ENCODE results near the gene SH3GLB1. TPM values are rescaled to one million over a fixed set of nuclear protein-coding genes. Genes with fewer than 3 reads are reported as not detected.

Gene SH3GLB1
- total and polyA plus RNA-seq, 9 of the 15 experiments (the other 6 are each of a cell fraction or from before 2014, with no cell fraction given) = 8.6 to 34.2 (median 24.2) TPM

DNA sequence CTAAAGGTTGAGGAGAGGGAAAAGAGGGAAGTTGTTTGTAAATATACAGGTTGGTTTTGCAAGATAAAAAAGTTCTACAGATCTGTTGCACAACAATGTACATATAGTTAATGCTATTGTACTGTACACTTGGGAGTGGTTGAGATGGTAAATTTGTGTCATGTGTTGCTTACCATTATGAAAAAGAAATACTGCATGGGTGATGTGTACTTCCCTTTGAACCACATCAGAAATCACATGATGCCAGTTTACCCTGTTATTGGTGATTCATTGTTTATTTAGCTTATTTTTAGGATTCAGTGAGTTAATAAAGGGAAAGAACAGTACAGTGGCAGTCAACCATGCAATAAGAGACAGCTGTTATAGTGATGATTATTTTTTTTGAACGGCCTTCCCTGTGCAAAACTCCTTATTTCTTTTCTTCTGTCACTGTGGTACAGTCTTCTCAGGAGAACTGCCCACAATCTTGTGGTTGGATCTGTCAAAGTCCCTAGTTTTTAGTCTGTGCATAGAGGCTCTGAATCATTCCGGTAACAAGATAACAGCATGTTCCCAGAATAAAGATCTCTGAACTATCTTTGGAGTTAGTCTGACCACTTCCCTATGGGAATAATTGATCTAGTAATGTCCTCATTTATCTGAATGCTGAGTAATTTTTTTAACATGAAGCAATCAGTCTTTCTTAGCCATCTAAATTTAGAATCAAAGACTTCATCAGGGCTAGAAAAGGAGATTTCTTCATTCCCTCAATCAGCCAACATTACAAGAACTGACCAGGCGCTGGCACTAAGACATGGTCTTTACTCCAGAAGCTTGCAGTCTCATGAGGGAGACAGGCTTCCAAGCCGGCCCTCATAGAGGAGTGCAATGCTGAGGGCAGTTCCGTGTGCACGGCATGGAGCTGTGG, 84.2 kb downstream of the SH3GLB1 start (continued):
- TF ChIP-seq KDM4B (IDR thresholded peaks at IDR 0.05; ENCODE audit: borderline replicate concordance in 2 of 2, low read depth in 1 of 2) = no peak
- no peak for TF ChIP-seq HMGN3 (IDR thresholded peaks at IDR 0.05; ENCODE audit: borderline replicate concordance, extremely low read depth, insufficient read length, low read depth, low read length)
- TF ChIP-seq, protein P1, sequence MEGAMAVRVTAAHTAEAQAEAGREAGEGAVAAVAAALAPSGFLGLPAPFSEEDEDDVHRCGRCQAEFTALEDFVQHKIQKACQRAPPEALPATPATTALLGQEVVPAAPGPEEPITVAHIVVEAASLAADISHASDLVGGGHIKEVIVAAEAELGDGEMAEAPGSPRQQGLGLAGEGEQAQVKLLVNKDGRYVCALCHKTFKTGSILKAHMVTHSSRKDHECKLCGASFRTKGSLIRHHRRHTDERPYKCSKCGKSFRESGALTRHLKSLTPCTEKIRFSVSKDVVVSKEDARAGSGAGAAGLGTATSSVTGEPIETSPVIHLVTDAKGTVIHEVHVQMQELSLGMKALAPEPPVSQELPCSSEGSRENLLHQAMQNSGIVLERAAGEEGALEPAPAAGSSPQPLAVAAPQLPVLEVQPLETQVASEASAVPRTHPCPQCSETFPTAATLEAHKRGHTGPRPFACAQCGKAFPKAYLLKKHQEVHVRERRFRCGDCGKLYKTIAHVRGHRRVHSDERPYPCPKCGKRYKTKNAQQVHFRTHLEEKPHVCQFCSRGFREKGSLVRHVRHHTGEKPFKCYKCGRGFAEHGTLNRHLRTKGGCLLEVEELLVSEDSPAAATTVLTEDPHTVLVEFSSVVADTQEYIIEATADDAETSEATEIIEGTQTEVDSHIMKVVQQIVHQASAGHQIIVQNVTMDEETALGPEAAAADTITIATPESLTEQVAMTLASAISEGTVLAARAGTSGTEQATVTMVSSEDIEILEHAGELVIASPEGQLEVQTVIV (CRISPR knock-in tag; IDR thresholded peaks at IDR 0.05; ENCODE audit: borderline replicate concordance) = no peak
- peak; percentile 22; the same call in 1 of the 2 replicates for TF ChIP-seq PML (IDR thresholded peaks at IDR 0.05; ENCODE audit: low read length)
- TF ChIP-seq IFI16 (CRISPR knock-in tag; IDR thresholded peaks at IDR 0.05) = no peak
- no peak for TF ChIP-seq PHTF2 (CRISPR knock-in tag; IDR thresholded peaks at IDR 0.05)
- no peak for TF ChIP-seq ADNP (tag; IDR thresholded peaks at IDR 0.05)
- TF ChIP-seq ZC3H11A (IDR thresholded peaks at IDR 0.05; ENCODE audit: low read depth, low read length) = no peak
- TF ChIP-seq ZNF133 (CRISPR knock-in tag; IDR thresholded peaks at IDR 0.05) = no peak
- TF ChIP-seq ETV6 (IDR thresholded peaks at IDR 0.05; ENCODE audit: borderline replicate concordance in 1 of 2, low read depth in 2 of 2, low read length in 1 of 2) = no peak; a peak in 1 of 4 replicates
- no peak for TF ChIP-seq ETV6 (CRISPR knock-in tag; IDR thresholded peaks at IDR 0.05; ENCODE audit: borderline replicate concordance)
- TF ChIP-seq SOX6 (IDR thresholded peaks at IDR 0.05) = peak; percentile 76
- no peak for TF ChIP-seq FOXK1 (CRISPR knock-in tag; IDR thresholded peaks at IDR 0.05; ENCODE audit: borderline replicate concordance)
- TF ChIP-seq, protein P2, sequence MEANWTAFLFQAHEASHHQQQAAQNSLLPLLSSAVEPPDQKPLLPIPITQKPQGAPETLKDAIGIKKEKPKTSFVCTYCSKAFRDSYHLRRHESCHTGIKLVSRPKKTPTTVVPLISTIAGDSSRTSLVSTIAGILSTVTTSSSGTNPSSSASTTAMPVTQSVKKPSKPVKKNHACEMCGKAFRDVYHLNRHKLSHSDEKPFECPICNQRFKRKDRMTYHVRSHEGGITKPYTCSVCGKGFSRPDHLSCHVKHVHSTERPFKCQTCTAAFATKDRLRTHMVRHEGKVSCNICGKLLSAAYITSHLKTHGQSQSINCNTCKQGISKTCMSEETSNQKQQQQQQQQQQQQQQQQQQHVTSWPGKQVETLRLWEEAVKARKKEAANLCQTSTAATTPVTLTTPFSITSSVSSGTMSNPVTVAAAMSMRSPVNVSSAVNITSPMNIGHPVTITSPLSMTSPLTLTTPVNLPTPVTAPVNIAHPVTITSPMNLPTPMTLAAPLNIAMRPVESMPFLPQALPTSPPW (CRISPR knock-in tag; IDR thresholded peaks at IDR 0.05) = peak; percentile 31; the same call in 1 of the 2 replicates
- no peak for TF ChIP-seq SRSF1 (IDR thresholded peaks at IDR 0.05; ENCODE audit: low read depth, low read length)
- peak; percentile 72; the same call in 1 of the 2 replicates for TF ChIP-seq ESRRA (IDR thresholded peaks at IDR 0.05; ENCODE audit: borderline replicate concordance, low read depth)
- no peak for TF ChIP-seq ZKSCAN8 (CRISPR knock-in tag; IDR thresholded peaks at IDR 0.05)
- TF ChIP-seq ASH1L (IDR thresholded peaks at IDR 0.05; ENCODE audit: borderline replicate concordance, low read depth, partially characterized antibody) = no peak
- TF ChIP-seq ZNF785 (CRISPR knock-in tag; IDR thresholded peaks at IDR 0.05) = no peak
- peak in 1 of 2 experiments; percentile 83; a peak in 2 of 4 replicates for TF ChIP-seq RCOR1 (IDR thresholded peaks at IDR 0.05; ENCODE audit: borderline replicate concordance in 1 of 2, low read depth in 2 of 2, low read length in 2 of 2)
- no peak for TF ChIP-seq KLF1 (tag; IDR thresholded peaks at IDR 0.05)
- no peak for TF ChIP-seq HLTF (IDR thresholded peaks at IDR 0.05)
- TF ChIP-seq SMARCA4 (IDR thresholded peaks at IDR 0.05) = peak; percentile 85
- no peak for TF ChIP-seq FOXJ3 (CRISPR knock-in tag; IDR thresholded peaks at IDR 0.05)
- TF ChIP-seq ZNF282 (CRISPR knock-in tag; IDR thresholded peaks at IDR 0.05) = no peak
- no peak for TF ChIP-seq HNRNPL (IDR thresholded peaks at IDR 0.05; ENCODE audit: low read depth, low read length)
- TF ChIP-seq ZNF431 (CRISPR knock-in tag; IDR thresholded peaks at IDR 0.05) = no peak

Data from K562 (cell line).